Neutrophil (primary cell): ENCODE measurements around the gene DLGAP4.

Experiments used
- H3K27ac ChIP-seq: fragments of 200-600 bp; sonication (generic); 2 replicates; pipeline ENCODE4 v1.5.1; 2016; ENCODE audit warnings: mild to moderate bottlenecking, moderate library complexity
- H3K27me3 ChIP-seq: fragments of 200-600 bp; sonication (generic); 2 replicates; pipeline ENCODE4 v1.6.0; 2016; ENCODE audit warnings: mild to moderate bottlenecking
- H3K36me3 ChIP-seq: fragments of 200-600 bp; sonication (generic); 2 replicates; pipeline ENCODE4 v1.5.1; 2017
- H3K4me1 ChIP-seq, 2 experiments: fragments of 200-600 bp in 1 of 2; sonication (generic) in 1 of 2; 1 replicate in 1 of 2; 2 replicates in 1 of 2; pipeline versions ENCODE4 v1.5.1 to v1.6.1; 2013 to 2016; ENCODE audit warnings: low read depth in 1 of 2, low read length in 1 of 2, mild to moderate bottlenecking in 1 of 2, moderate library complexity in 1 of 2; ENCODE audit not compliant: control insufficient read depth in 1 of 2, insufficient read depth in 1 of 2
- H3K4me3 ChIP-seq, 2 experiments: fragments of 200-600 bp in 1 of 2; sonication (generic) in 1 of 2; 1 replicate in 1 of 2; 2 replicates in 1 of 2; pipeline ENCODE4 v1.5.1; 2013 to 2016; ENCODE audit warnings: low read depth in 1 of 2, low read length in 1 of 2, mild to moderate bottlenecking in 1 of 2, moderate library complexity in 1 of 2
- H3K9me3 ChIP-seq: fragments of 200-600 bp; sonication (generic); 2 replicates; pipeline ENCODE4 v1.5.1; 2016
- TF ChIP-seq, protein P1 (sequence below): fragments of 200-600 bp; sonication (generic); IDR thresholded peaks from 2 replicates; pipeline ENCODE4 v1.5.1; 2016; ENCODE audit warnings: antibody characterized with exemption

DLGAP4 gene

DNA sequence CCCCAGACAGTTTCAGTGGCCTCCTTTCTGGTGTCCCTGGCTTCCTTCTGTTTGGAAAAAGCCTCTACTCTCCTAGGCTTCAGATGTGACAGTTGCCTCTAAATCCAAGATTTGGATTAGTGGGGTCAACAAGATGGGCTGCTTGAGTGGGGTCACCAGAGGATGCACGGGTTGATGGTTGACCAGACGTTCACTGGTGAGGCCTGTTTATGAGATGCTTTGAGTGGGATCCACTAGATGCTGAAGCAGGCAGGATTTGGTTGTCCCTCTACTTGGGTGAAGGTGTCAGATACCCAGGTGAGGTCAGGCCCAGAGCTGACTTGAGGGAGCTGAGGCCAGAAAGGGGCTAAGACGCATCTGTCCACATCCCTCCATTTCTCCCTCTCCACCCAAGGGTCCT, 8.1 kb upstream of the DLGAP4 start:
- H3K27me3 ChIP-seq = peaks cover 100% of the 10 kb centered on the region

DNA sequence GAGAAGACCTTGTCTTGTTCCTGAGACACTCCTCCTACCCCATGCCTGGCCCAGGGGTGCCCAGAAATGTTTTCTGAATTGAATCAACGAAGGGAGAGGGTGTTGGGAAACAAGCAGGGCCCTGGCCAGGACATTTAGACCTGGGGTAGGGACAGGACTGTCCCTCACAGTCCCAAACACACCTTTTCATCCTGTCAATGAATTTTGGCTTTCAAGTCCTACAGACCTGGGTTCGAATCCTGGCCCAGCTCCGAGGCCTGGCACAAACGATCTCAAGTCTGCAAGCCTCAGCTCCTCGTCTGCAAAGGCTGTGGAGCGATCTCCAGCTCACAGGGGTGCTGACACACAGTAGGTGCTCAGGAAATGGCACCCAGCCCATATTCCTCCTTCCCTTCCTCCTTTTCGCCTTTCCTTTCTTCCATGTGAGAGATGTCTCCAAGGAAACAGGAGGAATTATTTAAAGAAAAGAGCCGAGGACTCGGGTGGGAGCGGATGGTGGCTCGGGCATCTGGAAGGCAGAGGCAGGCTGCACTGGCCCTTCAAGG, 7.3 kb upstream of the DLGAP4 start:
- no peaks in the 10 kb centered on the region for H3K4me1 ChIP-seq
- H3K4me3 ChIP-seq = no peak overlapping the region
- H3K27me3 ChIP-seq = peaks cover 100% of the 10 kb centered on the region
- H3K27ac ChIP-seq = no peak overlapping the region
- no peaks in the 10 kb centered on the region for H3K9me3 ChIP-seq
- TF ChIP-seq, protein P1, sequence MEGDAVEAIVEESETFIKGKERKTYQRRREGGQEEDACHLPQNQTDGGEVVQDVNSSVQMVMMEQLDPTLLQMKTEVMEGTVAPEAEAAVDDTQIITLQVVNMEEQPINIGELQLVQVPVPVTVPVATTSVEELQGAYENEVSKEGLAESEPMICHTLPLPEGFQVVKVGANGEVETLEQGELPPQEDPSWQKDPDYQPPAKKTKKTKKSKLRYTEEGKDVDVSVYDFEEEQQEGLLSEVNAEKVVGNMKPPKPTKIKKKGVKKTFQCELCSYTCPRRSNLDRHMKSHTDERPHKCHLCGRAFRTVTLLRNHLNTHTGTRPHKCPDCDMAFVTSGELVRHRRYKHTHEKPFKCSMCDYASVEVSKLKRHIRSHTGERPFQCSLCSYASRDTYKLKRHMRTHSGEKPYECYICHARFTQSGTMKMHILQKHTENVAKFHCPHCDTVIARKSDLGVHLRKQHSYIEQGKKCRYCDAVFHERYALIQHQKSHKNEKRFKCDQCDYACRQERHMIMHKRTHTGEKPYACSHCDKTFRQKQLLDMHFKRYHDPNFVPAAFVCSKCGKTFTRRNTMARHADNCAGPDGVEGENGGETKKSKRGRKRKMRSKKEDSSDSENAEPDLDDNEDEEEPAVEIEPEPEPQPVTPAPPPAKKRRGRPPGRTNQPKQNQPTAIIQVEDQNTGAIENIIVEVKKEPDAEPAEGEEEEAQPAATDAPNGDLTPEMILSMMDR = no peak
- no peaks in the 10 kb centered on the region for H3K36me3 ChIP-seq

More for the DNA sequence above, 8.1 kb upstream of the DLGAP4 start:
- Histone ChIP-seq H3K36me3 (no peaks in the 10 kb centered on the region), H3K4me1 (no peaks in the 10 kb centered on the region), H3K27ac (no peak overlapping the region), H3K4me3 (no peak overlapping the region), H3K9me3 (no peaks in the 10 kb centered on the region)
- TF ChIP-seq, protein P1 = no peak

DNA sequence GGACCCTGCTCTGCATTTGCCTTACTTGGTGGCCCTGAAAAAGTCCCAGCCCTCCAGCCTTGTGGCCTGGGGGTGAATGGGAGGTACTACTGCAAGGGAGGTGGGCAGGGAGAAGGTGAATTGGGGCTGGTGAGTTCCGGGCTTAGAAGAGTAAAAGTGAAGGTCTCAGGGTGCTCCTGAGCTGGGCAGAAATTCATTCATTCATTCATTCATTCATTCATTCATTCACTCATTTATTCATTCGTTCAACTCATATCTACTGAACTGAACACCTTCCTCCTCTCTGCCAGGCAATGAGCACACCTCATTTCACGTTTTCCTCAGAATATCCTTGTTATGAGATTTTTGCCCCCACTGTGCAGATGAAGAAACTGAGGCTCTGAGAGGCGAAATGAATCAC, 6.7 kb upstream of the DLGAP4 start:
- TF ChIP-seq, protein P1 = no peak
- no peaks in the 10 kb centered on the region for H3K9me3 ChIP-seq
- H3K27ac ChIP-seq = no peak overlapping the region
- H3K4me3 ChIP-seq = no peak overlapping the region
- peaks cover 100% of the 10 kb centered on the region for H3K27me3 ChIP-seq
- H3K36me3 ChIP-seq = no peaks in the 10 kb centered on the region
- H3K4me1 ChIP-seq = no peaks in the 10 kb centered on the region

DNA sequence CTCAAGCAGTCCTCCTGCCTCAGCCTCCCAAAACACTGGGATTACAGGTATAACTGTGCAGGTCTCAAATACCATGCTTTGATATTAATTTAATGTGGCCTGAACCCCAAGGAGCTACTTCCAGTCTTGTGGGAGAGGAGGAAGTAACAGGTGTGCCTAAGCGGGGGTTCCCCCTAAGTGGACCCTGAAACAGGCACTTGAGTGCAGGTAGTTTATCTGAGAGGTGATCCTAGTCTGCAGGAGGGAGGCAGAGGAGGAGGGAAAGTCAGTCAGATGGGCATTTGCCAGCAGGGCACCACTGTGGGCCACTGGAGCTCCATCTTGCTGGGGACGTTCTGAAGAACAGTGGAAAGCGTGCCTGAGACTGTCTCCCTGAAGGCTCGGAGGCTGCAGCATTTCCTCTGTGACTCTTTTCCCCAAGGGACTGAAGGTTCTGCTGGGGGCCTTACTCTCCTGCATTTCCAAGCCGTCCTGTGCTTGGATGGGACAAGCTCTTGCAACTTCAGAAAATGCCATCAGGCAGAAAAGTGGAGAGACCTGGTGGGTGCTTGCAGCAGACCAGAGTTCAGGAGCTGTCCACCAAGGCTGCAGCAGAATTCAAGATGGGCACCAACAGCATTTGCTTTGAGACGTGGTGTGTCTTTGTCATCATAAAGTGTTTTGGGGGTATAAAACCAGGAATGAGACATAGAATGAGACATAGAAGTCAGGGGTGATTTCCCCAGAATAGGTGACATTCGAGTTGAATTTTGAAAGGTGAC, 4.6 kb upstream of the DLGAP4 start:
- H3K27me3 ChIP-seq = peaks cover 100% of the 10 kb centered on the region

GRCh38 chr20:36303020-36303595, 3.0 kb upstream of the DLGAP4 start:
- Histone ChIP-seq H3K27me3 (peaks cover 100% of the 10 kb centered on the region), H3K4me1 (no peaks in the 10 kb centered on the region), H3K4me3 (no peak overlapping the region), H3K36me3 (no peaks in the 10 kb centered on the region), H3K27ac (no peak overlapping the region), H3K9me3 (no peaks in the 10 kb centered on the region)
- TF ChIP-seq, protein P1 = no peak

More for the DNA sequence above, 4.6 kb upstream of the DLGAP4 start:
- TF ChIP-seq, protein P1 = no peak
- Histone ChIP-seq H3K4me3 (no peak overlapping the region), H3K4me1 (no peaks in the 10 kb centered on the region), H3K9me3 (no peaks in the 10 kb centered on the region), H3K27ac (no peak overlapping the region), H3K36me3 (no peaks in the 10 kb centered on the region)
